HepG2 (cell line): ENCODE measurements around the gene DHH. TPM values are rescaled to one million over a fixed set of nuclear protein-coding genes. Genes with fewer than 3 reads are reported as not detected.
A peak's percentile ranks its signal among the peaks of the same experiment; 100 is the strongest.

ENCODE experiments used
- ARNT ChIP-seq: fragments of 450-650 bp; IDR thresholded peaks from 2 replicates; pipeline ENCODE4 v1.6.1; 2017
- EZH2 ChIP-seq: conservative IDR thresholded peaks from 2 replicates; pipeline ENCODE4 v1.6.1; 2012; ENCODE audit warnings: mild to moderate bottlenecking, low read depth, low read length, moderate library complexity
- HES4 ChIP-seq: sonication (generic); formaldehyde crosslinking; IDR thresholded peaks from 2 replicates; pipeline ENCODE4 v1.9.0; 2021; ENCODE audit warnings: mild to moderate bottlenecking, missing genetic modification reagents, borderline replicate concordance
- HNF4G ChIP-seq, 2 experiments: sonication (generic) in 1 of 2; formaldehyde crosslinking in 1 of 2; IDR thresholded peaks; 2 replicates each; pipeline versions ENCODE4 v1.4.0 to v1.6.1; 2011 to 2020; ENCODE audit warnings: borderline replicate concordance in 2 of 2, low read depth in 2 of 2, mild to moderate bottlenecking in 2 of 2, low read length in 1 of 2, missing genetic modification reagents in 1 of 2, moderate library complexity in 1 of 2
- KLF9 ChIP-seq: IDR thresholded peaks from 2 replicates; pipeline ENCODE4 v1.6.1; 2016; ENCODE audit warnings: low read depth
- NFE2L1 ChIP-seq: sonication (generic); formaldehyde crosslinking; IDR thresholded peaks from 2 replicates; pipeline ENCODE4 v1.4.0; 2020; ENCODE audit warnings: missing genetic modification reagents, mild to moderate bottlenecking, borderline replicate concordance
- PHB2 ChIP-seq: fragments of 450-650 bp; IDR thresholded peaks from 2 replicates; pipeline ENCODE4 v1.6.1; 2018; ENCODE audit not compliant: partially characterized antibody
- POLR2AphosphoS2 ChIP-seq: IDR thresholded peaks from 2 replicates; pipeline ENCODE4 v1.6.1; 2011; ENCODE audit warnings: low read depth, low read length, improper control_type of control experiment
- TGIF2 ChIP-seq: IDR thresholded peaks from 2 replicates; pipeline ENCODE4 v1.6.1; 2016; ENCODE audit warnings: control low read depth, missing compliant biosample characterization
- YEATS4 ChIP-seq: sonication (generic); formaldehyde crosslinking; IDR thresholded peaks from 2 replicates; pipeline ENCODE4 v1.4.0; 2020; ENCODE audit warnings: missing genetic modification reagents, borderline replicate concordance
- ZFP36L1 ChIP-seq: sonication (generic); formaldehyde crosslinking; IDR thresholded peaks from 2 replicates; pipeline ENCODE4 v1.8.0; 2022; ENCODE audit warnings: mild to moderate bottlenecking, missing genetic modification reagents, moderate library complexity
- ZMAT3 ChIP-seq: sonication (generic); formaldehyde crosslinking; conservative IDR thresholded peaks from 2 replicates; pipeline ENCODE4 v1.7.0; 2021; ENCODE audit warnings: missing genetic modification reagents
- ZNF143 ChIP-seq: sonication (generic); formaldehyde crosslinking; IDR thresholded peaks from 2 replicates; pipeline ENCODE4 v1.4.0; 2020; ENCODE audit warnings: missing genetic modification reagents
- ZNF3 ChIP-seq: IDR thresholded peaks from 2 replicates; pipeline ENCODE4 v1.7.0; 2017; ENCODE audit warnings: inconsistent platforms
- ZNF331 ChIP-seq: sonication (generic); formaldehyde crosslinking; IDR thresholded peaks from 2 replicates; pipeline ENCODE4 v1.4.0; 2020; ENCODE audit warnings: missing genetic modification reagents
- ZNF484 ChIP-seq: sonication (generic); formaldehyde crosslinking; IDR thresholded peaks from 2 replicates; pipeline ENCODE4 v1.5.1; 2020; ENCODE audit warnings: mild to moderate bottlenecking, low read depth, missing genetic modification reagents, borderline replicate concordance
- ZNF530 ChIP-seq: sonication (generic); formaldehyde crosslinking; IDR thresholded peaks from 2 replicates; pipeline ENCODE4 v1.5.0; 2020; ENCODE audit warnings: low read depth, mild to moderate bottlenecking, missing genetic modification reagents
- ZNF878 ChIP-seq: sonication (generic); formaldehyde crosslinking; IDR thresholded peaks from 2 replicates; pipeline ENCODE4 v1.8.1; 2023; ENCODE audit warnings: mild to moderate bottlenecking, missing genetic modification reagents, moderate library complexity
- polyA plus RNA-seq, 8 experiments: library from polyadenylated mRNA; depleted of rRNA in 3 of 8; stranded (reverse) in 7 of 8; unstranded in 1 of 8; fragments of >200 nt; fragmentation: Illumina TruSeq in 4 of 8; extraction: Trizol in 4 of 8; gene quantifications; 2 replicates each; pipeline versions ENCODE4 v1.2.1 to v1.2.3, GENCODE V29; 2011 to 2016; ENCODE audit warnings: low read depth in 4 of 8, missing spikeins in 1 of 8, mixed read lengths in 1 of 8; ENCODE audit not compliant: insufficient read depth in 1 of 8
- total RNA-seq, 5 experiments: library from RNA; depleted of rRNA; stranded (reverse); fragments of >200 nt; fragmentation: Illumina TruSeq; extraction: Trizol; gene quantifications; 2 replicates each; pipeline ENCODE4 v1.2.3, GENCODE V29; 2016; ENCODE audit warnings: low read depth in 1 of 5
- TF ChIP-seq, protein P1 (sequence below): sonication (generic); formaldehyde crosslinking; IDR thresholded peaks from 2 replicates; pipeline ENCODE4 v1.5.1; 2020; ENCODE audit warnings: mild to moderate bottlenecking, missing genetic modification reagents, borderline replicate concordance
- TF ChIP-seq, protein P2 (sequence below): sonication (generic); formaldehyde crosslinking; conservative IDR thresholded peaks from 2 replicates; pipeline ENCODE4 v1.8.1; 2023; ENCODE audit warnings: missing genetic modification reagents
- TF ChIP-seq, protein P3 (sequence below): sonication (generic); formaldehyde crosslinking; IDR thresholded peaks from 2 replicates; pipeline ENCODE4 v1.8.0; 2022; ENCODE audit warnings: missing genetic modification reagents, mild to moderate bottlenecking, borderline replicate concordance

DHH gene
- total and polyA plus RNA-seq, 2 of the 13 experiments (the other 11 are each of a cell fraction or from before 2014, with no cell fraction given) = not detected

DNA sequence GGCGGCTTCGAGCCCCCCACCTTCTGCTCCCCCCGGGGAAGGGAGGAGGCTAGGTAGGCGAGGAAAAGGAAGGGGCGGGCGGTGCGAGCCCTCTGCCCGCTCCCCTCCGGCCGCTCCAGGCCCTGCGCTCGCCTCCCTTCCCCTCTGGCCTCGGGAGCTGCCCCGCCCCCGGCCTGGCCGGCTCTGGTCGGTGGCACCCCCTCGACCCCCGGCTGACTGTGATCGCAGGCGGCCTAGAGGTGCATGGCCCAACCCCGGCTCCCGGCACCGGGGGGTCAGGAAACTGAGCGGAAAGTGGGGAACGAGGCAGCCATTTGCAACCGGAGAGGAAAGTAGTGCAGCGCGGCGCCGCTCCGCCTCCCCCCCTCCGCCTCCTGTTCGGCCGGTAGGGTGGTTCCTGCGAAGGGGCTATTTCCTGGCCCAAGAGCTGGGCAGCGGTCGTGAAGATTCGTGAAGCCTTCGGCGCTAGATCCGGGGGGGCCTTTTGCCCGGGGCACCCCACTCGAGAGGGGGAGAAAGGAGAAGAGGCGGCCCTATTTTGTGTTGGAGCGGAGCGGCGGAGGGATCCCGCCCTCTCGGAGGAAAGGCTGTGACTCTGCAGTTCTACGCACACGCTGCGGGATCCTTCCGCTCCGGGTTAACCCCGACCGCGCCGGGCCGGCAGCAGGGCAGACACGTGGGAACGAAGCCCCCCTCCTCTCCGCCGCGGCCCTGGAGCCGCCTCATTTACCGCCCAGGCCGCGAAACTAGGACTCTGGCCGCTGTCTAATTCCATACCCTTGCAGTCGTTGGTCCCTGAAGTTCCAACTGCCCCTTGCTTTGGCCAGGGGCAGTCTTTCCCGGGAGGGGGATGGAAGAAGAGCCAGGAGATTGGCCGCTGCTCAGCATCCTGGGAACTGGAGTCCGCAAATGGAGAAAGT is 34.1 kb downstream of the DHH start, which contains the start of gene KMT2D (continued):
- TF ChIP-seq, protein P1, sequence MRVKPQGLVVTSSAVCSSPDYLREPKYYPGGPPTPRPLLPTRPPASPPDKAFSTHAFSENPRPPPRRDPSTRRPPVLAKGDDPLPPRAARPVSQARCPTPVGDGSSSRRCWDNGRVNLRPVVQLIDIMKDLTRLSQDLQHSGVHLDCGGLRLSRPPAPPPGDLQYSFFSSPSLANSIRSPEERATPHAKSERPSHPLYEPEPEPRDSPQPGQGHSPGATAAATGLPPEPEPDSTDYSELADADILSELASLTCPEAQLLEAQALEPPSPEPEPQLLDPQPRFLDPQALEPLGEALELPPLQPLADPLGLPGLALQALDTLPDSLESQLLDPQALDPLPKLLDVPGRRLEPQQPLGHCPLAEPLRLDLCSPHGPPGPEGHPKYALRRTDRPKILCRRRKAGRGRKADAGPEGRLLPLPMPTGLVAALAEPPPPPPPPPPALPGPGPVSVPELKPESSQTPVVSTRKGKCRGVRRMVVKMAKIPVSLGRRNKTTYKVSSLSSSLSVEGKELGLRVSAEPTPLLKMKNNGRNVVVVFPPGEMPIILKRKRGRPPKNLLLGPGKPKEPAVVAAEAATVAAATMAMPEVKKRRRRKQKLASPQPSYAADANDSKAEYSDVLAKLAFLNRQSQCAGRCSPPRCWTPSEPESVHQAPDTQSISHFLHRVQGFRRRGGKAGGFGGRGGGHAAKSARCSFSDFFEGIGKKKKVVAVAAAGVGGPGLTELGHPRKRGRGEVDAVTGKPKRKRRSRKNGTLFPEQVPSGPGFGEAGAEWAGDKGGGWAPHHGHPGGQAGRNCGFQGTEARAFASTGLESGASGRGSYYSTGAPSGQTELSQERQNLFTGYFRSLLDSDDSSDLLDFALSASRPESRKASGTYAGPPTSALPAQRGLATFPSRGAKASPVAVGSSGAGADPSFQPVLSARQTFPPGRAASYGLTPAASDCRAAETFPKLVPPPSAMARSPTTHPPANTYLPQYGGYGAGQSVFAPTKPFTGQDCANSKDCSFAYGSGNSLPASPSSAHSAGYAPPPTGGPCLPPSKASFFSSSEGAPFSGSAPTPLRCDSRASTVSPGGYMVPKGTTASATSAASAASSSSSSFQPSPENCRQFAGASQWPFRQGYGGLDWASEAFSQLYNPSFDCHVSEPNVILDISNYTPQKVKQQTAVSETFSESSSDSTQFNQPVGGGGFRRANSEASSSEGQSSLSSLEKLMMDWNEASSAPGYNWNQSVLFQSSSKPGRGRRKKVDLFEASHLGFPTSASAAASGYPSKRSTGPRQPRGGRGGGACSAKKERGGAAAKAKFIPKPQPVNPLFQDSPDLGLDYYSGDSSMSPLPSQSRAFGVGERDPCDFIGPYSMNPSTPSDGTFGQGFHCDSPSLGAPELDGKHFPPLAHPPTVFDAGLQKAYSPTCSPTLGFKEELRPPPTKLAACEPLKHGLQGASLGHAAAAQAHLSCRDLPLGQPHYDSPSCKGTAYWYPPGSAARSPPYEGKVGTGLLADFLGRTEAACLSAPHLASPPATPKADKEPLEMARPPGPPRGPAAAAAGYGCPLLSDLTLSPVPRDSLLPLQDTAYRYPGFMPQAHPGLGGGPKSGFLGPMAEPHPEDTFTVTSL (CRISPR knock-in tag) = peak; percentile 57; the same call in 1 of the 2 replicates
- TF ChIP-seq ZNF484 (no peak), HES4 (peak; percentile 83), ARNT (no peak), KLF9 (CRISPR knock-in tag) (no peak), PHB2 (no peak), ZFP36L1 (CRISPR knock-in tag) (no peak), EZH2 (no peak), ZNF3 (CRISPR knock-in tag) (no peak), HNF4G (IDR thresholded peaks at IDR 0.05; ENCODE audit: borderline replicate concordance, low read depth, low read length) (peak; percentile 66; the same call in 1 of the 2 replicates), HNF4G (CRISPR knock-in tag; IDR thresholded peaks at IDR 0.05; ENCODE audit: borderline replicate concordance, low read depth) (no peak), ZNF331 (CRISPR knock-in tag) (peak; percentile 82), YEATS4 (CRISPR knock-in tag) (peak; percentile 98), ZMAT3 (CRISPR knock-in tag) (peak; percentile 95), TGIF2 (CRISPR knock-in tag) (peak; percentile 89), POLR2AphosphoS2 (no peak), ZNF143 (CRISPR knock-in tag) (peak; percentile 88), NFE2L1 (CRISPR knock-in tag) (peak; percentile 99), ZNF530 (no peak), ZNF878 (CRISPR knock-in tag) (0 out of 2 replicates have a peak, but pooled peaks have one; percentile 79)
- TF ChIP-seq, protein P2, sequence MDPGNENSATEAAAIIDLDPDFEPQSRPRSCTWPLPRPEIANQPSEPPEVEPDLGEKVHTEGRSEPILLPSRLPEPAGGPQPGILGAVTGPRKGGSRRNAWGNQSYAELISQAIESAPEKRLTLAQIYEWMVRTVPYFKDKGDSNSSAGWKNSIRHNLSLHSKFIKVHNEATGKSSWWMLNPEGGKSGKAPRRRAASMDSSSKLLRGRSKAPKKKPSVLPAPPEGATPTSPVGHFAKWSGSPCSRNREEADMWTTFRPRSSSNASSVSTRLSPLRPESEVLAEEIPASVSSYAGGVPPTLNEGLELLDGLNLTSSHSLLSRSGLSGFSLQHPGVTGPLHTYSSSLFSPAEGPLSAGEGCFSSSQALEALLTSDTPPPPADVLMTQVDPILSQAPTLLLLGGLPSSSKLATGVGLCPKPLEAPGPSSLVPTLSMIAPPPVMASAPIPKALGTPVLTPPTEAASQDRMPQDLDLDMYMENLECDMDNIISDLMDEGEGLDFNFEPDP (CRISPR knock-in tag) = no peak
- TF ChIP-seq, protein P3, sequence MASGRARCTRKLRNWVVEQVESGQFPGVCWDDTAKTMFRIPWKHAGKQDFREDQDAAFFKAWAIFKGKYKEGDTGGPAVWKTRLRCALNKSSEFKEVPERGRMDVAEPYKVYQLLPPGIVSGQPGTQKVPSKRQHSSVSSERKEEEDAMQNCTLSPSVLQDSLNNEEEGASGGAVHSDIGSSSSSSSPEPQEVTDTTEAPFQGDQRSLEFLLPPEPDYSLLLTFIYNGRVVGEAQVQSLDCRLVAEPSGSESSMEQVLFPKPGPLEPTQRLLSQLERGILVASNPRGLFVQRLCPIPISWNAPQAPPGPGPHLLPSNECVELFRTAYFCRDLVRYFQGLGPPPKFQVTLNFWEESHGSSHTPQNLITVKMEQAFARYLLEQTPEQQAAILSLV (CRISPR knock-in tag) = no peak; the same call in 1 of the 2 replicates
